ENCODE measurements around the gene ITGBL1. TPM values are rescaled to one million over a fixed set of nuclear protein-coding genes. Genes with fewer than 3 reads are reported as not detected.

ITGBL1 gene
- total RNA-seq, 1 experiment from 2014 or later: 44.0 TPM

GRCh38 chr13:101554420-101555125 is 102.1 kb downstream of the ITGBL1 start:
- peak; percentile 22 for DNase-seq (ENCODE audit: low read depth)

GRCh38 chr13:101555610-101556009 is 103.1 kb downstream of the ITGBL1 start:
- no peak for DNase-seq (ENCODE audit: low read depth)

- DNase-seq (ENCODE audit: low read depth): no peak
Observed at GRCh38 chr13:101556676-101557123, 104.2 kb downstream of the ITGBL1 start.

- no peak for DNase-seq (ENCODE audit: low read depth)
Observed at GRCh38 chr13:101565317-101565716, 112.8 kb downstream of the ITGBL1 start.

GRCh38 chr13:101567841-101568240 is 115.4 kb downstream of the ITGBL1 start:
- DNase-seq (ENCODE audit: low read depth): no peak

GRCh38 chr13:101569807-101570206 is 117.3 kb downstream of the ITGBL1 start:
- DNase-seq (ENCODE audit: low read depth): no peak

- peak; percentile 70 for DNase-seq (ENCODE audit: low read depth)
Observed at GRCh38 chr13:101570410-101570809, 117.9 kb downstream of the ITGBL1 start.

GRCh38 chr13:101572456-101572855 is 120.0 kb downstream of the ITGBL1 start:
- DNase-seq (ENCODE audit: low read depth): peak; percentile 43

GRCh38 chr13:101575581-101575980 is 123.1 kb downstream of the ITGBL1 start:
- no peak for DNase-seq (ENCODE audit: low read depth)

GRCh38 chr13:101576455-101576854 is 124.0 kb downstream of the ITGBL1 start:
- peak; percentile 63 for DNase-seq (ENCODE audit: low read depth)

GRCh38 chr13:101576977-101577376 is 124.5 kb downstream of the ITGBL1 start:
- DNase-seq (ENCODE audit: low read depth): no peak

GRCh38 chr13:101579281-101579802 is 126.9 kb downstream of the ITGBL1 start:
- peak; percentile 51 for DNase-seq (ENCODE audit: low read depth)

GRCh38 chr13:101584331-101584730 is 131.9 kb downstream of the ITGBL1 start:
- no peak for DNase-seq (ENCODE audit: low read depth)

- no peak for DNase-seq (ENCODE audit: low read depth)
Observed at GRCh38 chr13:101590479-101590878, 138.0 kb downstream of the ITGBL1 start.

GRCh38 chr13:101594936-101595335 is 142.5 kb downstream of the ITGBL1 start:
- DNase-seq (ENCODE audit: low read depth): no peak

GRCh38 chr13:101596803-101597202 is 144.3 kb downstream of the ITGBL1 start:
- no peak for DNase-seq (ENCODE audit: low read depth)

GRCh38 chr13:101611491-101612475 is 159.3 kb downstream of the ITGBL1 start:
- DNase-seq (ENCODE audit: low read depth): peak; percentile 27

GRCh38 chr13:101612735-101613134 is 160.3 kb downstream of the ITGBL1 start:
- no peak for DNase-seq (ENCODE audit: low read depth)

- DNase-seq (ENCODE audit: low read depth): no peak
Observed at GRCh38 chr13:101614491-101614890, 162.0 kb downstream of the ITGBL1 start.

GRCh38 chr13:101618440-101619187 is 166.1 kb downstream of the ITGBL1 start:
- no peak for DNase-seq (ENCODE audit: low read depth)

GRCh38 chr13:101621099-101621498 is 168.6 kb downstream of the ITGBL1 start:
- no peak for DNase-seq (ENCODE audit: low read depth)

All from HT1080 (cell line).